ENCODE results near the gene AVPR2.

GRCh38 chrX:153889123-153889522 is 15.3 kb upstream of the AVPR2 start:
- TF ChIP-seq CTCF (IDR thresholded peaks at IDR 0.05) (no peak), POLR2A (IDR thresholded peaks at IDR 0.05) (no peak)

Measured in Peyer's patch (tissue), 4 donors.